CD4-positive, alpha-beta T cell (primary cell): Measurements from ENCODE around the gene DTNBP1. TPM values are rescaled to one million over a fixed set of nuclear protein-coding genes. Genes with fewer than 3 reads are reported as not detected.

Experiments
- ATAC-seq: fragments of 200-7000 bp; cut with Tn5 transposase; one replicate; pipeline ENCODE4 v1.10.0; 2022; ENCODE audit warnings: mild to moderate bottlenecking; ENCODE audit not compliant: poor library complexity
- CTCF ChIA-PET: fragments of 350-600 bp; sonication (Branson Sonifier 250); formaldehyde crosslinking; loops from one replicate; lab custom pipeline; 2021; ENCODE audit warnings: antibody characterized with exemption, inconsistent platforms; lab: Charles Lee
- POLR2A ChIA-PET: fragments of 350-600 bp; sonication (Branson Sonifier 250); formaldehyde crosslinking; loops from one replicate; lab custom pipeline; 2021; ENCODE audit warnings: antibody characterized with exemption, inconsistent platforms; lab: Charles Lee
- DNase-seq, 14 experiments: peaks; one replicate each; pipeline ENCODE4 v3.0.0-alpha.2; 2013 to 2020; ENCODE audit warnings: mixed read lengths in 2 of 14
- H3K27ac ChIP-seq, 2 donors: one replicate each; pipeline versions ENCODE4 v1.5.1 to v1.7.0; 2013; ENCODE audit warnings: low read length in 2 of 2, low read depth in 1 of 2, mild to moderate bottlenecking in 1 of 2
- H3K27me3 ChIP-seq, 2 experiments: 1 replicate in 1 of 2; 2 replicates in 1 of 2; pipeline versions ENCODE4 v1.6.1 to v1.7.0; 2013; ENCODE audit warnings: low read length in 2 of 2, control low read depth in 1 of 2, mild to moderate bottlenecking in 1 of 2, moderate library complexity in 1 of 2; ENCODE audit not compliant: insufficient read depth in 2 of 2, control insufficient read depth in 1 of 2
- H3K36me3 ChIP-seq: one replicate; pipeline ENCODE4 v1.6.1; 2013; ENCODE audit warnings: low read length, control low read depth; ENCODE audit not compliant: insufficient read depth
- H3K4me1 ChIP-seq: one replicate; pipeline ENCODE4 v1.6.1; 2013; ENCODE audit warnings: low read length, control low read depth; ENCODE audit not compliant: insufficient read depth
- H3K4me3 ChIP-seq: one replicate; pipeline ENCODE4 v1.5.1; 2013; ENCODE audit warnings: mild to moderate bottlenecking, low read length, moderate library complexity
- H3K9me3 ChIP-seq, 2 experiments: 1 replicate in 1 of 2; 2 replicates in 1 of 2; pipeline versions ENCODE4 v1.6.1 to v1.7.0; 2013; ENCODE audit warnings: low read length in 2 of 2, mild to moderate bottlenecking in 2 of 2, control low read depth in 1 of 2, moderate library complexity in 1 of 2; ENCODE audit not compliant: control insufficient read depth in 1 of 2, insufficient read depth in 1 of 2
- H3K27ac Mint-ChIP-seq: one replicate; pipeline ENCODE4 v1.8.0; 2020; ENCODE audit warnings: mixed read lengths
- H3K27me3 Mint-ChIP-seq: one replicate; pipeline ENCODE4 v1.8.0; 2021; ENCODE audit warnings: mixed read lengths
- H3K36me3 Mint-ChIP-seq: one replicate; pipeline ENCODE4 v1.8.0; 2021; ENCODE audit warnings: low read depth, mixed read lengths
- H3K4me1 Mint-ChIP-seq: one replicate; pipeline ENCODE4 v1.8.0; 2021; ENCODE audit warnings: low read depth, mixed read lengths
- H3K4me3 Mint-ChIP-seq: one replicate; pipeline ENCODE4 v1.8.0; 2020; ENCODE audit warnings: mild to moderate bottlenecking, mixed read lengths
- H3K9me3 Mint-ChIP-seq: one replicate; pipeline ENCODE4 v1.8.0; 2020; ENCODE audit warnings: mixed read lengths
- intact Hi-C, 2 experiments: fragments of 100-400 bp; cut with DNase I in 1 of 2; cut with micrococcal nuclease in 1 of 2; formaldehyde crosslinking; loops; one replicate each; pipeline versions ENCODE4 v1.15.1 to v1.9.0; 2023 to 2025; cut with DNase I, micrococcal nuclease
- total RNA-seq, 174 experiments: library from RNA in 2 of 174; stranded (reverse) in 2 of 174; gene quantifications; one replicate each; pipeline ENCODE4 v1.2.3 and lab custom pipeline; 2021 to 2026
- TF ChIP-seq, protein P1 (sequence below): fragments of 200-600 bp; IDR thresholded peaks from one replicate; pipeline ENCODE4 v1.8.0; 2022; ENCODE audit warnings: antibody characterized with exemption, mild to moderate bottlenecking

The DTNBP1 gene
- total RNA-seq, 2 experiments from 2014 or later: 14.5 to 14.7 TPM

- ATAC-seq (no peak), DNase-seq (no peak)
- TF ChIP-seq, protein P1, sequence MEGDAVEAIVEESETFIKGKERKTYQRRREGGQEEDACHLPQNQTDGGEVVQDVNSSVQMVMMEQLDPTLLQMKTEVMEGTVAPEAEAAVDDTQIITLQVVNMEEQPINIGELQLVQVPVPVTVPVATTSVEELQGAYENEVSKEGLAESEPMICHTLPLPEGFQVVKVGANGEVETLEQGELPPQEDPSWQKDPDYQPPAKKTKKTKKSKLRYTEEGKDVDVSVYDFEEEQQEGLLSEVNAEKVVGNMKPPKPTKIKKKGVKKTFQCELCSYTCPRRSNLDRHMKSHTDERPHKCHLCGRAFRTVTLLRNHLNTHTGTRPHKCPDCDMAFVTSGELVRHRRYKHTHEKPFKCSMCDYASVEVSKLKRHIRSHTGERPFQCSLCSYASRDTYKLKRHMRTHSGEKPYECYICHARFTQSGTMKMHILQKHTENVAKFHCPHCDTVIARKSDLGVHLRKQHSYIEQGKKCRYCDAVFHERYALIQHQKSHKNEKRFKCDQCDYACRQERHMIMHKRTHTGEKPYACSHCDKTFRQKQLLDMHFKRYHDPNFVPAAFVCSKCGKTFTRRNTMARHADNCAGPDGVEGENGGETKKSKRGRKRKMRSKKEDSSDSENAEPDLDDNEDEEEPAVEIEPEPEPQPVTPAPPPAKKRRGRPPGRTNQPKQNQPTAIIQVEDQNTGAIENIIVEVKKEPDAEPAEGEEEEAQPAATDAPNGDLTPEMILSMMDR: no peak
- H3K9me3 Mint-ChIP-seq: no peaks in the 10 kb centered on the region
- H3K4me3 Mint-ChIP-seq: no peak overlapping the region
- H3K36me3 ChIP-seq: peaks cover 65% of the 10 kb centered on the region
- H3K4me1 ChIP-seq: peaks cover 8% of the 10 kb centered on the region
- peaks cover 0 to 5% of the 10 kb centered on the region in 2 experiments for H3K9me3 ChIP-seq
- H3K27ac Mint-ChIP-seq: no peak overlapping the region
- no peaks in the 10 kb centered on the region for H3K27me3 ChIP-seq
- no peak overlapping the region for H3K27ac ChIP-seq
- peaks cover 28% of the 10 kb centered on the region for H3K4me1 Mint-ChIP-seq
- no peak overlapping the region for H3K4me3 ChIP-seq
- CTCF ChIA-PET: no interaction called here
- intact Hi-C loops: no loop called here
- POLR2A ChIA-PET: no interaction called here
- no peaks in the 10 kb centered on the region for H3K27me3 Mint-ChIP-seq
- peaks cover 100% of the 10 kb centered on the region for H3K36me3 Mint-ChIP-seq
Observed at GRCh38 chr6:15524861-15525401, 137.9 kb downstream of the DTNBP1 start.

DNA sequence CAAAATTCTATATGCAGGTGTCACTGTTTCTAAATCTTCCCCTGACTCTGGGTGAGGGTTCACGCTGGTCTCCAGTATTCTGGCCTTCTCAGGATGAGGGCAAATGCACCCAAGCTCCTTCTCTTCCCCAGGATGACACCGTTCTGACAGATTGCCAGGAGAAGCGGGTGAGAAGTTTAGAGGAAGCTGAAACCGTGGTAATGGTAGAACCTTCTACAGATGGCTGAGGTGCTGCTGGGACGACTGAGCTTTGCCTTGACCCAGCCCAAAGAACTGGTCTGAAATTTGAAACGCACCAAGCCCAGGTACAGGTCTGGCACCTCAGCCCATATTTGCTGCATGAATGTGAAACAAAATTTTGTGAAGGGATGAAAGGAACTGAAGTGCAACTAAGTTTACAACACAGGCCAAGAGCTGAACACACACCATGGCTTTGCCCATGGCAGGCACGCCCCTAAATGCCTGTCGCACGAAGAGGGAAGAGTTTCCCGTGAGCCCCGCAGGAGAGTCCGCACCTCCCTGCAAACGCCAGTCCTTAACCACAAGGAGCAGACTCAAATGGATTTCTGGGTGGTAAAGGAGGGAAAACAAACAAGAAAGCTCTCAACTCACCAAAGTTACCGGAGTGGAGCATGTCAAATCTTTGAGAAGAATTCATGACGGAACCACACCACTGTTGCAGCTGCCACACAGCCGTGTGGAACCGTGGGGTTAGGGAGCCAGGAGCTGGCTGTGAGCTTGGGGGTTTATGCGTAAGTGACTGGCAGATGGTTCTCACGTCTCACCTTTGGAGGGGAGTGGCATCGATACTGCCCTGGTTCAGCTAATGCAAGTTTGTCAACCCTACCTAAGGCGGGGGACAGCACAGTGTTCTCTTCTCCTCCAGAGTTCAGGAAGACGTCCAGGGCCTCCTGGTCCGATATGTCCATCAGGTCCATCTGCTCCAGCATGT, 138.9 kb downstream of the DTNBP1 start:
- no peaks in the 10 kb centered on the region for H3K27me3 Mint-ChIP-seq
- intact Hi-C loops: no loop called here
- no peak overlapping the region for H3K27ac Mint-ChIP-seq
- peaks cover 0 to 5% of the 10 kb centered on the region in 2 experiments for H3K9me3 ChIP-seq
- peaks cover 8% of the 10 kb centered on the region for H3K4me1 ChIP-seq
- TF ChIP-seq, protein P1: no peak
- H3K4me3 ChIP-seq: no peak overlapping the region
- H3K9me3 Mint-ChIP-seq: no peaks in the 10 kb centered on the region
- ChIA-PET CTCF (no interaction called here), POLR2A (no interaction called here)
- no peaks in the 10 kb centered on the region for H3K27me3 ChIP-seq
- H3K36me3 Mint-ChIP-seq: peaks cover 100% of the 10 kb centered on the region
- H3K27ac ChIP-seq: no peak overlapping the region
- H3K4me3 Mint-ChIP-seq: no peak overlapping the region
- DNase-seq (no peak), ATAC-seq (no peak)
- peaks cover 25% of the 10 kb centered on the region for H3K4me1 Mint-ChIP-seq
- H3K36me3 ChIP-seq: peaks cover 64% of the 10 kb centered on the region

GRCh38 chr6:15522856-15523529, 139.8 kb downstream of the DTNBP1 start:
- ChIA-PET CTCF (no interaction called here), POLR2A (no interaction called here)
- Mint-ChIP-seq H3K9me3 (no peaks in the 10 kb centered on the region), H3K4me1 (peaks cover 25% of the 10 kb centered on the region), H3K4me3 (no peak overlapping the region), H3K27ac (peak overlapping the region; percentile 42), H3K36me3 (peaks cover 100% of the 10 kb centered on the region), H3K27me3 (no peaks in the 10 kb centered on the region)
- no peak overlapping the region for H3K27ac ChIP-seq
- ATAC-seq (no peak), DNase-seq (no peak)
- peaks cover 0 to 5% of the 10 kb centered on the region in 2 experiments for H3K9me3 ChIP-seq
- H3K4me1 ChIP-seq: peaks cover 8% of the 10 kb centered on the region
- H3K36me3 ChIP-seq: peaks cover 65% of the 10 kb centered on the region
- TF ChIP-seq, protein P1: no peak
- H3K27me3 ChIP-seq: no peaks in the 10 kb centered on the region
- no peak overlapping the region for H3K4me3 ChIP-seq
- intact Hi-C loops: no loop called here
